ENCODE data around the gene LEP. TPM values are rescaled to one million over a fixed set of nuclear protein-coding genes. Genes with fewer than 3 reads are reported as not detected.
A peak's percentile ranks its signal among the peaks of the same experiment; 100 is the strongest.
"Not testable (repeated sequence)": the region's sequence is repeated elsewhere in the genome, so short reads cannot be mapped to it uniquely, and the experiment has no call there.

The LEP gene
- total and polyA plus RNA-seq, 5 donors: 0.15 to 4.8 (median 0.76) TPM; not detected in 1

DNA sequence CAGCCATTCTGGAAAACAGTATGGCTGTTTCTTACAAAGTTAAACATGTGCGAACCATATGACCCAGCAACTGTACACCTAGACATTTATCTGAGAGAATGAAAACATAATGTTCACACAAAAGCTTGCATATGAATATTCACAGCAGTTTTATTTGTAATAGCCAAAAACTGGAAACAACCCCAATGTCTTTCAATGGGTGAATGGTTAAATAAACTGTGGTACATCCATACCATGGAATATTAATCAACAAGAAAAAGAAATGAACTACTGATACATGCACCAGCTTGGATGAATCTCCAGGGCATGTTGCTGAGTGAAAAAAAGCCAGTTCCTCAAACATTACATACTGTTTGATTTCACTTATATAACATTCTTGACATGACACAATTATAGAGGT, 37.3 kb downstream of the LEP start:
- ATAC-seq (no peak), DNase-seq (no peak)
- Histone ChIP-seq H3K27me3 (ENCODE audit: control insufficient read depth, insufficient read depth) (no peaks in the 10 kb centered on the region), H3K4me3 (ENCODE audit: low read length) (no peak overlapping the region), H3K9me3 (ENCODE audit: control insufficient read depth, low read length) (no peaks in the 10 kb centered on the region), H3K4me1 (ENCODE audit: control insufficient read depth, insufficient read depth, low read length) (no peaks in the 10 kb centered on the region), H3K27ac (ENCODE audit: low read length) (no peak overlapping the region)
- intact Hi-C loops (cut with DNase I): no loop called here
- WGBS: 95% methylated on average over 1 of the region's 1 CpG

DNA sequence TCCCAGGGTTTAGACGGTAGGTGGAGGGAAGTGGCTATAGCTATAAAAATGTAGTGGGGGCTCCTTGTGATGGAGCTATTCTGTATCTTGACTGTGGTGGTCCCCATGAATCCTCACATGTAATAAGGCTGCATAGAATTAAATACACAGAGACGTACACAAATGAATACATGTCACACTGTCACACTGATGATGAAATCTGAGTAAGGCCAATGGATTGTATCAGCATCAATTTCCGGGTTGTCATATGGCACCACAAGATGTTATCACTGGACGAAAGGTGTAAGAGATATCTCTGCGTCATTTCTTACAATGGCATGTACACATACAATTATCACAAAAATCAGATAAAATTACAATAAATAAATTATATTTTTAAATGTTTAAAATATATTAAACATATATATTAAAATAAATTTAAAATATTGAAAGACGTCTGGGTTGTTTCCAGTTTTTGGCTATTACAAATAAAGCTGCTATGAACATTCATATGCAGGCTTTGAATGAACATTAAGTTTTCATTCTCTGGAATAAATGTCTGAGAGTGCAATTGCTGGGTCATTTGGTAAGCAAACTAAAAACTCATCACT, 38.1 kb downstream of the LEP start:
- H3K4me3 ChIP-seq (ENCODE audit: low read length): no peak overlapping the region
- no peaks in the 10 kb centered on the region for H3K27me3 ChIP-seq (ENCODE audit: control insufficient read depth, insufficient read depth)
- no peak for DNase-seq
- no peak for ATAC-seq
- H3K9me3 ChIP-seq (ENCODE audit: control insufficient read depth, low read length): no peaks in the 10 kb centered on the region
- 94% methylated on average over 6 of the region's 6 CpGs for WGBS
- intact Hi-C loops (cut with DNase I): no loop called here
- no peak overlapping the region for H3K27ac ChIP-seq (ENCODE audit: low read length)
- H3K4me1 ChIP-seq (ENCODE audit: control insufficient read depth, insufficient read depth, low read length): no peaks in the 10 kb centered on the region

GRCh38 chr7:128280451-128280850, 39.4 kb downstream of the LEP start:
- H3K9me3 ChIP-seq (ENCODE audit: control insufficient read depth, low read length); DNase-seq; ATAC-seq; H3K4me1 ChIP-seq (ENCODE audit: control insufficient read depth, insufficient read depth, low read length); H3K27ac ChIP-seq (ENCODE audit: low read length); H3K27me3 ChIP-seq (ENCODE audit: control insufficient read depth, insufficient read depth); intact Hi-C loops (cut with DNase I); H3K4me3 ChIP-seq (ENCODE audit: low read length): not testable (repeated sequence)
- WGBS: 82% methylated on average over 1 of the region's 1 CpG

GRCh38 chr7:128281605-128282380, 40.7 kb downstream of the LEP start:
- no peaks in the 10 kb centered on the region for H3K4me1 ChIP-seq (ENCODE audit: control insufficient read depth, insufficient read depth, low read length)
- DNase-seq: no peak
- no peaks in the 10 kb centered on the region for H3K9me3 ChIP-seq (ENCODE audit: control insufficient read depth, low read length)
- no peak overlapping the region for H3K27ac ChIP-seq (ENCODE audit: low read length)
- H3K27me3 ChIP-seq (ENCODE audit: control insufficient read depth, insufficient read depth): no peaks in the 10 kb centered on the region
- WGBS: 82% methylated on average over 4 of the region's 4 CpGs
- no peak overlapping the region for H3K4me3 ChIP-seq (ENCODE audit: low read length)
- no peak for ATAC-seq
- intact Hi-C loops (cut with DNase I): no loop called here

- ATAC-seq (no peak), DNase-seq (no peak)
- Histone ChIP-seq H3K27me3 (ENCODE audit: control insufficient read depth, insufficient read depth) (no peaks in the 10 kb centered on the region), H3K9me3 (ENCODE audit: control insufficient read depth, low read length) (no peaks in the 10 kb centered on the region), H3K4me3 (ENCODE audit: low read length) (no peak overlapping the region), H3K4me1 (ENCODE audit: control insufficient read depth, insufficient read depth, low read length) (no peaks in the 10 kb centered on the region), H3K27ac (ENCODE audit: low read length) (no peak overlapping the region)
- intact Hi-C loops (cut with DNase I): no loop called here
- WGBS: 90% methylated on average over 7 of the region's 7 CpGs
Observed at GRCh38 chr7:128284102-128284501, 43.0 kb downstream of the LEP start.

GRCh38 chr7:128287556-128287955, 46.5 kb downstream of the LEP start:
- ATAC-seq (no peak), DNase-seq (no peak)
- Histone ChIP-seq H3K4me1 (ENCODE audit: control insufficient read depth, insufficient read depth, low read length) (no peaks in the 10 kb centered on the region), H3K27me3 (ENCODE audit: control insufficient read depth, insufficient read depth) (no peaks in the 10 kb centered on the region), H3K27ac (ENCODE audit: low read length) (no peak overlapping the region), H3K4me3 (ENCODE audit: low read length) (no peak overlapping the region), H3K9me3 (ENCODE audit: control insufficient read depth, low read length) (no peaks in the 10 kb centered on the region)
- intact Hi-C loops (cut with DNase I): no loop called here
- WGBS: 96% methylated on average over 4 of the region's 4 CpGs

GRCh38 chr7:128298004-128298403, 56.9 kb downstream of the LEP start:
- H3K4me1 ChIP-seq (ENCODE audit: control insufficient read depth, insufficient read depth, low read length); DNase-seq; ATAC-seq; H3K27me3 ChIP-seq (ENCODE audit: control insufficient read depth, insufficient read depth); H3K4me3 ChIP-seq (ENCODE audit: low read length); intact Hi-C loops (cut with DNase I); H3K9me3 ChIP-seq (ENCODE audit: control insufficient read depth, low read length); H3K27ac ChIP-seq (ENCODE audit: low read length): not testable (repeated sequence)
- 70% methylated on average over 6 of the region's 7 CpGs for WGBS

- H3K4me1 ChIP-seq (ENCODE audit: control insufficient read depth, insufficient read depth, low read length): no peaks in the 10 kb centered on the region
- no peak overlapping the region for H3K27ac ChIP-seq (ENCODE audit: low read length)
- no peaks in the 10 kb centered on the region for H3K27me3 ChIP-seq (ENCODE audit: control insufficient read depth, insufficient read depth)
- H3K9me3 ChIP-seq (ENCODE audit: control insufficient read depth, low read length): no peaks in the 10 kb centered on the region
- ATAC-seq (peak in 1 of 2 donors; percentile 54), DNase-seq (no peak)
- H3K4me3 ChIP-seq (ENCODE audit: low read length): no peak overlapping the region
- intact Hi-C loops (cut with DNase I): no loop called here
- 61% methylated on average over 7 of the region's 7 CpGs for WGBS
Observed at GRCh38 chr7:128299109-128299607, 58.1 kb downstream of the LEP start.

GRCh38 chr7:128302139-128302538, 61.1 kb downstream of the LEP start:
- Histone ChIP-seq H3K9me3 (ENCODE audit: control insufficient read depth, low read length) (no peaks in the 10 kb centered on the region), H3K27ac (ENCODE audit: low read length) (no peak overlapping the region), H3K27me3 (ENCODE audit: control insufficient read depth, insufficient read depth) (no peaks in the 10 kb centered on the region), H3K4me1 (ENCODE audit: control insufficient read depth, insufficient read depth, low read length) (no peaks in the 10 kb centered on the region), H3K4me3 (ENCODE audit: low read length) (no peak overlapping the region)
- peak in 2 of 3 donors; percentile 75 to 77 for DNase-seq
- intact Hi-C loops (cut with DNase I): no loop called here
- WGBS: 45% methylated on average over 10 of the region's 10 CpGs
- peak in 1 of 2 donors; percentile 32 for ATAC-seq

DNA sequence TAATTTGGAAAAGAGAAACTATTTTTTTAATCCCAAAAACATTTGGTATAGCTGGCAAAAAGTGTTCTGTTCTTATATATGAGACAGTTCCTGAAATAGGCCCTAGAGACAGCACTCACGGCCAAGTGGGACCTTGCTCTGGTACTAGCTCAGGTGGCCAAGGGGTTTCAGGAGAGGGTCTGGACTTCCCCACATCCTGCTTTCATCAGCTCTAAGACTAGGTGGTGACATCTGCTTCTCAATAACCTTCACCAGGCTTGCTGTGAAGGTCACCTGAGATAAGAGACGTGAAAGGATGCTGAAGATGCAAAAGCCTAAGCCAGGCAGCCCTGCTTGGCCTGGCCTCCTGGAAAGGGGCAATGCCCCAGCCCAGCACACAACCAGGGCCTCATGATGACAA, 62.1 kb downstream of the LEP start:
- no peak for ATAC-seq
- DNase-seq: no peak
- intact Hi-C loops (cut with DNase I): no loop called here
- Histone ChIP-seq H3K4me3 (ENCODE audit: low read length) (no peak overlapping the region), H3K27me3 (ENCODE audit: control insufficient read depth, insufficient read depth) (no peaks in the 10 kb centered on the region), H3K27ac (ENCODE audit: low read length) (no peak overlapping the region), H3K4me1 (ENCODE audit: control insufficient read depth, insufficient read depth, low read length) (no peaks in the 10 kb centered on the region), H3K9me3 (ENCODE audit: control insufficient read depth, low read length) (no peaks in the 10 kb centered on the region)
- WGBS: 87% methylated on average over 2 of the region's 2 CpGs

GRCh38 chr7:128303643-128304042, 62.6 kb downstream of the LEP start:
- intact Hi-C loops (cut with DNase I): no loop called here
- DNase-seq: no peak
- Histone ChIP-seq H3K27ac (ENCODE audit: low read length) (no peak overlapping the region), H3K4me1 (ENCODE audit: control insufficient read depth, insufficient read depth, low read length) (no peaks in the 10 kb centered on the region), H3K4me3 (ENCODE audit: low read length) (no peak overlapping the region), H3K27me3 (ENCODE audit: control insufficient read depth, insufficient read depth) (no peaks in the 10 kb centered on the region), H3K9me3 (ENCODE audit: control insufficient read depth, low read length) (no peaks in the 10 kb centered on the region)
- ATAC-seq: no peak
- WGBS: 77% methylated on average over 5 of the region's 5 CpGs

All from right cardiac atrium (tissue), 5 donors.